Measurements from ENCODE around the gene TMEM141.

DNA sequence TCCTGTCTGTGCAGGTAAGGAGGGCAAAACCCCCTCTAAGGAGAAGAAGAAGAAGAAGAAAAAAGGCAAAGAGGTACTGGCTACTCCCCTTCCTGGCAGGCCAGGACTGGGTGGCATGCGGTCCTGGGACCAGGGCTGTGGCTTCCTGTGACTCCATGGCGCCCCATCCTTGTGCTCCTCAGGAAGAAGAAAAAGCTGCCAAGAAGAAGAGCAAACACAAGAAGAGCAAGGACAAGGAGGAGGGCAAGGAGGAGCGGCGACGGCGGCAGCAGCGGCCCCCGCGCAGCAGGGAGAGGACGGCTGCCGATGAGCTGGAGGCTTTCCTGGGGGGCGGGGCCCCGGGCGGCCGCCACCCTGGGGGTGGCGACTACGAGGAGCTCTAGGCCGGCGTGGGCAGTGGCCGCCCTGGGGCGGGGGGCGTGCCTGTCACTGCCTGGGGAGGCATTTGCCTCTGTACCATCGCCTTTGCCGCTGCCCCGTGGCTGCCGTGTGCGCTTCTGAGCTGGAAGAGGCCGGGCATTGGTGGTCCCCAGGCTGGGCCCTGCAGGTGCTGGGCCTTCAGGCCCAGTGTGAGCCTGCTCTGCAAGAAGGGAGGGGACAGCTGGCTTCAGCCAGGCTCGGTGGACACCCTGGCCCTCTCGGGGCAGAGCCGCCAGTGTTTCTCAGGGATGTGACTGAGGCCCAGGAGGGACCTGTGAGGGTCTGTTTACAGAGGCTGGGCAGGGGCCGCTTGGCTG lies 49.2 kb downstream of the TMEM141 start:
- TF ChIP-seq POU5F1 (IDR thresholded peaks at IDR 0.05; ENCODE audit: low read depth, low read length) (no peak), POLR2A (IDR thresholded peaks at IDR 0.05; ENCODE audit: control extremely low read depth in 1 of 2, low read depth in 2 of 2, low read length in 2 of 2) (peak in 1 of 2 experiments; percentile 57; a peak in 1 of 3 replicates), EZH2 (IDR thresholded peaks at IDR 0.05; ENCODE audit: low read depth, low read length, severe bottlenecking) (no peak), BRCA1 (IDR thresholded peaks at IDR 0.05; ENCODE audit: low read depth, low read length) (no peak)
- TF ChIP-seq, protein P1, sequence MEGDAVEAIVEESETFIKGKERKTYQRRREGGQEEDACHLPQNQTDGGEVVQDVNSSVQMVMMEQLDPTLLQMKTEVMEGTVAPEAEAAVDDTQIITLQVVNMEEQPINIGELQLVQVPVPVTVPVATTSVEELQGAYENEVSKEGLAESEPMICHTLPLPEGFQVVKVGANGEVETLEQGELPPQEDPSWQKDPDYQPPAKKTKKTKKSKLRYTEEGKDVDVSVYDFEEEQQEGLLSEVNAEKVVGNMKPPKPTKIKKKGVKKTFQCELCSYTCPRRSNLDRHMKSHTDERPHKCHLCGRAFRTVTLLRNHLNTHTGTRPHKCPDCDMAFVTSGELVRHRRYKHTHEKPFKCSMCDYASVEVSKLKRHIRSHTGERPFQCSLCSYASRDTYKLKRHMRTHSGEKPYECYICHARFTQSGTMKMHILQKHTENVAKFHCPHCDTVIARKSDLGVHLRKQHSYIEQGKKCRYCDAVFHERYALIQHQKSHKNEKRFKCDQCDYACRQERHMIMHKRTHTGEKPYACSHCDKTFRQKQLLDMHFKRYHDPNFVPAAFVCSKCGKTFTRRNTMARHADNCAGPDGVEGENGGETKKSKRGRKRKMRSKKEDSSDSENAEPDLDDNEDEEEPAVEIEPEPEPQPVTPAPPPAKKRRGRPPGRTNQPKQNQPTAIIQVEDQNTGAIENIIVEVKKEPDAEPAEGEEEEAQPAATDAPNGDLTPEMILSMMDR (IDR thresholded peaks at IDR 0.05; ENCODE audit: control extremely low read depth in 1 of 3, insufficient read depth in 1 of 3, low read depth in 1 of 3, low read length in 3 of 3), result no peak

Data from H1 (cell line).